ENCODE data around the gene MAP7. TPM values are rescaled to one million over a fixed set of nuclear protein-coding genes. Genes with fewer than 3 reads are reported as not detected.

The MAP7 gene
- total and polyA plus RNA-seq, 2 experiments from 2014 or later, result 0.76 to 0.79 TPM

DNA sequence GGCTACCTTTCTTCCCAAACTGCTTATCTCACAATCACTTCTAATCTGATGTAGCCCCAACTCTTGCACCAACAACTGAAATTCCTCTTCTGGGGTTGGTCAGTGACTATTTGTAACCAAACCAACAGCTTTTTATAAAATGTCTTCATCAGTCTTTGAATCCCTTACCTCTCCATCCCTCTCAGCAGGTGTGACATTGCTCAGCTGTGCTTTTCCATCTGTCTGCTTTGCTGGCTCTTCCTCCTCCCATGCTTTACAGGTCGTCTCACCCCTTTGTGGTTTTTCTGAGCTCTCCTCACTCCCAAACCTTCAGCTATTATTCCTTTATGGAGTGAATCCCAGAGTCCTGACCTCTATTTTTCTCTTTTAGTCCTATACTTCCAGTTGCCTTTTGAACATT is 5.9 kb downstream of the MAP7 start:
- no peak overlapping the region for H3K4me3 ChIP-seq
- no peak overlapping the region for H3K9ac ChIP-seq
- no peaks in the 10 kb centered on the region for H3K4me1 ChIP-seq (ENCODE audit: insufficient read depth)
- no peak overlapping the region for H2AFZ ChIP-seq
- no peaks in the 10 kb centered on the region for H3F3A ChIP-seq (ENCODE audit: insufficient read depth)
- H3K9me2 ChIP-seq (ENCODE audit: insufficient read depth), result no peaks in the 10 kb centered on the region
- no peak overlapping the region for H3K27ac ChIP-seq
- H3K27me3 ChIP-seq (replicated peaks; ENCODE audit: insufficient read depth), result no peaks in the 10 kb centered on the region
- H3K4me2 ChIP-seq (ENCODE audit: unreplicated experiment), result no peak overlapping the region
- no peaks in the 10 kb centered on the region for H3K36me3 ChIP-seq (ENCODE audit: low read depth)
- H3K9me3 ChIP-seq (ENCODE audit: low read depth), result no peaks in the 10 kb centered on the region
- no peaks in the 10 kb centered on the region for H3K79me2 ChIP-seq (ENCODE audit: insufficient read depth)
- no peaks in the 10 kb centered on the region for H4K20me1 ChIP-seq (ENCODE audit: insufficient read depth)
- WGBS, 2 experiments (ENCODE audit: low coverage in 1 of 2, low lambda C conversion rate in 2 of 2, missing lambda C conversion rate in 2 of 2), result 25 to 46% methylated on average over 1 of the region's 1 CpG
- no peak for DNase-seq
- TF ChIP-seq EZH2phosphoT487 (IDR thresholded peaks at IDR 0.05; ENCODE audit: insufficient read depth, low read depth), result no peak
- TF ChIP-seq EZH2 (IDR thresholded peaks at IDR 0.05; ENCODE audit: insufficient read depth, poor library complexity, severe bottlenecking), result no peak
- in situ Hi-C loops (cut with MboI), result loop anchor here (25.0 kb wide), 1 partner anchor 1032 kb away; no protein-coding TSS in a partner anchor

DNA sequence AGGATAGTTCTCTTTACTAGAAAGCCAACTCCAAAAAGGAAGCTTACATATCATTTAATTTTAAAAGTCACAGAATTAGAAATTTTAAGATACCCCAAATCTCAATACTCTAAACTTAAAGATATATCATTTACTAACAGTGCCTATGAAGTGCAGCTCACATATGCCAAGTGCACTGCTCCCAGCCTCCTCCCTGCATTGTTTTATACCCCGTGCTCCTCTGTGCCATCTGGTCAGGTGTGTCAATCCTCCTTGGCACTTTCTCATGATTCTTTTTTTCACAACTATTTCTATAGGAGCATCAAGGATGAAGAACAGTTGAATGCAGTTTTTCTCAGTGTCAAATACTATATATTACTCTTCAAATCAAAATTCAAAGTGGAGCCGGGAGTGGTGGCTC is 8.8 kb downstream of the MAP7 start:
- Histone ChIP-seq H3K4me3 (no peak overlapping the region), H3F3A (ENCODE audit: insufficient read depth) (no peaks in the 10 kb centered on the region), H3K27ac (no peak overlapping the region), H3K36me3 (ENCODE audit: low read depth) (no peaks in the 10 kb centered on the region), H3K79me2 (ENCODE audit: insufficient read depth) (no peaks in the 10 kb centered on the region), H3K9me3 (ENCODE audit: low read depth) (no peaks in the 10 kb centered on the region), H3K4me1 (ENCODE audit: insufficient read depth) (no peaks in the 10 kb centered on the region), H3K9ac (no peak overlapping the region), H3K4me2 (ENCODE audit: unreplicated experiment) (no peak overlapping the region), H3K27me3 (replicated peaks; ENCODE audit: insufficient read depth) (no peaks in the 10 kb centered on the region), H3K9me2 (ENCODE audit: insufficient read depth) (no peaks in the 10 kb centered on the region), H2AFZ (no peak overlapping the region), H4K20me1 (ENCODE audit: insufficient read depth) (no peaks in the 10 kb centered on the region)
- TF ChIP-seq EZH2 (IDR thresholded peaks at IDR 0.05; ENCODE audit: insufficient read depth, poor library complexity, severe bottlenecking) (no peak), EZH2phosphoT487 (IDR thresholded peaks at IDR 0.05; ENCODE audit: insufficient read depth, low read depth) (no peak)
- DNase-seq, result no peak
- in situ Hi-C loops (cut with MboI), result loop anchor here (25.0 kb wide), 1 partner anchor 1029 kb away; no protein-coding TSS in a partner anchor
- 65 to 72% methylated on average over 2 of the region's 2 CpGs for WGBS, 2 experiments (ENCODE audit: low coverage in 1 of 2, low lambda C conversion rate in 2 of 2, missing lambda C conversion rate in 2 of 2)

DNA sequence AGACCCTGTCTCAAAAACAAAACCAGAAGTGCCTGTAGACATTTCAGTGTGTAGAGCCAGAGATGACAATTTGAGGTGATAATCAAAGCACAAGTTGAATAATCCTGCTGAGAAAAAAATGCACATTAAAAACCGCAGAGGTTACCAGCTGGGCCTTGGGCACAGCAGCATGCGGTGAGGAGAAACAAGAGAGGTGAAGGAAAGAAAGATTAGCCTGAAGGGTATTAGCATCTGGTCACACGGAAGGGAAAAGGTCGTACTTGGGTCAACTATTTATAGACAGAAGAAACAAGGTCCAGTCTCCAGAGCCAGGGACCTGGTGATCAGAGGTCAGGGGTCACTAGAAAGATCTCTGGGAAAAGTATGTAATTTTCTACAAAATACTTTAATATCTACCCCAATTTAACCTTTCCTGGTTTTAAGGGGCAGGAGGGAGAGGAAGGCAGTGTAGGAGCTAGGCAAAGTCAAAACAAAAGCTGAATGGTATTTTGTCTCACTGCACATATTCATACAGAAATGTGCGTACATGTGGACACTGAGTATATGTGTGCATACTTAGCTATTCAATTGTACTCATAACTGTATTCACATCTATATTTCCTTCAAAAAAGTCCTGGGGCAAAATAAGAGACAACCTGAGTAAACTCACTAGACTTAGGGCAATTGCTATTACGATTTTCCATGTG is 10.1 kb downstream of the MAP7 start:
- in situ Hi-C loops (cut with MboI), result loop anchor here (25.0 kb wide), 1 partner anchor 1028 kb away; no protein-coding TSS in a partner anchor
- Histone ChIP-seq H3K27ac (no peak overlapping the region), H2AFZ (no peak overlapping the region), H3K4me3 (no peak overlapping the region), H3K27me3 (replicated peaks; ENCODE audit: insufficient read depth) (no peaks in the 10 kb centered on the region), H3K9ac (no peak overlapping the region), H3K4me2 (ENCODE audit: unreplicated experiment) (no peak overlapping the region), H3K4me1 (ENCODE audit: insufficient read depth) (no peaks in the 10 kb centered on the region), H3K9me3 (ENCODE audit: low read depth) (no peaks in the 10 kb centered on the region), H3F3A (ENCODE audit: insufficient read depth) (no peaks in the 10 kb centered on the region), H3K79me2 (ENCODE audit: insufficient read depth) (no peaks in the 10 kb centered on the region), H4K20me1 (ENCODE audit: insufficient read depth) (no peaks in the 10 kb centered on the region), H3K36me3 (ENCODE audit: low read depth) (no peaks in the 10 kb centered on the region), H3K9me2 (ENCODE audit: insufficient read depth) (no peaks in the 10 kb centered on the region)
- 70 to 72% methylated on average over 6 of the region's 6 CpGs for WGBS, 2 experiments (ENCODE audit: low coverage in 1 of 2, low lambda C conversion rate in 2 of 2, missing lambda C conversion rate in 2 of 2)
- TF ChIP-seq EZH2 (IDR thresholded peaks at IDR 0.05; ENCODE audit: insufficient read depth, poor library complexity, severe bottlenecking) (no peak), EZH2phosphoT487 (IDR thresholded peaks at IDR 0.05; ENCODE audit: insufficient read depth, low read depth) (no peak)
- no peak for DNase-seq

DNA sequence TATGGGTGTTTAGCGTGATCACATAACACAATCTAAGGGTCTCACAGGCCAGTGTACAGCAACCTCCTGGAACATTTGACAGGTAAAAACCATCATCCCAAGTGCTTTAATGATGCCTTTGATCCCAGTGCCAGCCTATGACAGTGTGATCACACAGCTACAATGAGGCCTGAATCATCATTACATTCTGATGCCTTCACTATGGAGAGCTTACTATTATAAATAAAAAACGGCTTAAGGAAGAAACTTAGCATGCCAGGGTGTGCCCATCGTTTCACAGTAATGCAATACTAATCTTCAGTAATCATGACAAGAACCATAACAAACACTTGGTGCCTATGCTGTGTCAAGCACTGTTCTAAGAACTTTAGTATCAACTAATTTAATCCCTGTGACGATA is 11.4 kb downstream of the MAP7 start:
- Histone ChIP-seq H3K27me3 (replicated peaks; ENCODE audit: insufficient read depth) (no peaks in the 10 kb centered on the region), H3F3A (ENCODE audit: insufficient read depth) (no peaks in the 10 kb centered on the region), H3K9me2 (ENCODE audit: insufficient read depth) (no peaks in the 10 kb centered on the region), H4K20me1 (ENCODE audit: insufficient read depth) (no peaks in the 10 kb centered on the region), H3K4me3 (no peak overlapping the region), H3K9me3 (ENCODE audit: low read depth) (no peaks in the 10 kb centered on the region), H3K4me2 (ENCODE audit: unreplicated experiment) (no peak overlapping the region), H3K9ac (no peak overlapping the region), H3K79me2 (ENCODE audit: insufficient read depth) (no peaks in the 10 kb centered on the region), H3K27ac (no peak overlapping the region), H3K4me1 (ENCODE audit: insufficient read depth) (no peaks in the 10 kb centered on the region), H2AFZ (no peak overlapping the region), H3K36me3 (ENCODE audit: low read depth) (no peaks in the 10 kb centered on the region)
- TF ChIP-seq EZH2 (IDR thresholded peaks at IDR 0.05; ENCODE audit: insufficient read depth, poor library complexity, severe bottlenecking) (no peak), EZH2phosphoT487 (IDR thresholded peaks at IDR 0.05; ENCODE audit: insufficient read depth, low read depth) (no peak)
- DNase-seq, result peak; percentile 29
- 78% methylated on average over 4 of the region's 4 CpGs for WGBS, 2 experiments (ENCODE audit: low coverage in 1 of 2, low lambda C conversion rate in 2 of 2, missing lambda C conversion rate in 2 of 2)
- in situ Hi-C loops (cut with MboI), result loop anchor here (25.0 kb wide), 1 partner anchor 1027 kb away; no protein-coding TSS in a partner anchor

All from GM23248 (cell line).